Transverse colon (tissue), 4 donors: ENCODE data around the gene UBE2G1. TPM values are rescaled to one million over a fixed set of nuclear protein-coding genes. Genes with fewer than 3 reads are reported as not detected.
A peak's percentile ranks its signal among the peaks of the same experiment; 100 is the strongest.

Source experiments
- DNase-seq: peaks from one replicate; pipeline ENCODE4 v3.0.0-alpha.2; 2019
- H3K27ac ChIP-seq, 4 donors: fragments of 200-600 bp; sonication (generic); 2 replicates each; pipeline ENCODE4 v1.5.1; 2016 to 2018; ENCODE audit warnings: inconsistent platforms in 4 of 4
- H3K27me3 ChIP-seq: fragments of 200-600 bp; sonication (generic); 2 replicates; pipeline ENCODE4 v1.5.1; 2017; ENCODE audit warnings: inconsistent platforms
- H3K36me3 ChIP-seq, 4 donors: fragments of 200-600 bp; sonication (generic); 2 replicates each; pipeline ENCODE4 v1.5.1; 2017 to 2019; ENCODE audit warnings: inconsistent platforms in 4 of 4
- H3K4me1 ChIP-seq, 4 donors: fragments of 200-600 bp; sonication (generic); 2 replicates each; pipeline ENCODE4 v1.5.1; 2017 to 2020; ENCODE audit warnings: inconsistent platforms in 4 of 4
- H3K4me3 ChIP-seq, 4 donors: fragments of 200-600 bp; sonication (generic); 1 replicate in 1 of 4; 2 replicates in 3 of 4; pipeline versions ENCODE4 v1.5.1 to v1.6.1; 2017 to 2019; ENCODE audit warnings: inconsistent platforms in 4 of 4
- H3K9me3 ChIP-seq, 2 donors: fragments of 200-600 bp; sonication (generic); 2 replicates each; pipeline ENCODE4 v1.5.1; 2017 to 2019; ENCODE audit warnings: inconsistent platforms in 2 of 2
- CTCF ChIP-seq, 5 experiments: fragments of 200-600 bp in 3 of 5; fragments of 450-650 bp in 2 of 5; sonication (generic) in 3 of 5; IDR thresholded peaks; 1 replicate in 2 of 5; 2 replicates in 3 of 5; pipeline ENCODE4 v1.5.1; 2016 to 2017; ENCODE audit warnings: antibody characterized with exemption in 5 of 5, inconsistent platforms in 3 of 5, mild to moderate bottlenecking in 2 of 5, moderate library complexity in 1 of 5
- EP300 ChIP-seq: sonication (generic); formaldehyde crosslinking; IDR thresholded peaks from one replicate; pipeline ENCODE4 v1.6.1; 2017; ENCODE audit warnings: antibody characterized with exemption, low read depth
- POLR2A ChIP-seq: fragments of 450-650 bp; IDR thresholded peaks from one replicate; pipeline ENCODE4 v1.6.1; 2016; ENCODE audit warnings: antibody characterized with exemption, mild to moderate bottlenecking, moderate library complexity
- POLR2AphosphoS5 ChIP-seq, 3 donors: sonication (generic); formaldehyde crosslinking; IDR thresholded peaks; one replicate each; pipeline ENCODE4 v1.6.1; 2016; ENCODE audit warnings: antibody characterized with exemption in 3 of 3
- WGBS, 2 donors: methylation state at CpG; one replicate each; pipeline ENCODE4 v1.1.5; 2018; ENCODE audit warnings: low coverage in 1 of 2; 5-methylcytosine and 5-hydroxymethylcytosine counted together
- in situ Hi-C, 4 donors: fragments of 200-750 bp; cut with MboI; loops; one replicate each; pipeline versions ENCODE4 v1.15.0 to v1.15.1; 2017; ENCODE audit warnings: low sequenced_read_pairs in 3 of 4, low pct_ligation_motif_present in 1 of 4, low pct_unique_long_range_greater_than_20kb in 1 of 4
- intact Hi-C: fragments of 100-400 bp; cut with DNase I; formaldehyde crosslinking; loops from one replicate; pipeline ENCODE4 v1.15.1; 2023; ENCODE audit warnings: low total_unique reads
- total RNA-seq, 4 donors: library from RNA; depleted of rRNA; stranded (reverse); fragments of >200 nt; gene quantifications; one replicate each; pipeline ENCODE4 v1.1.0, GENCODE V29; 2016

UBE2G1 gene
- total RNA-seq, 4 donors from 2014 or later = 41.6 to 104 (median 53.0) TPM

- in situ Hi-C loops (no loop called here), intact Hi-C loops (no loop called here)
- TF ChIP-seq CTCF (IDR thresholded peaks at IDR 0.05) = no peak
- TF ChIP-seq POLR2AphosphoS5 (IDR thresholded peaks at IDR 0.05) = no peak
- no peak for TF ChIP-seq EP300
- no peak for TF ChIP-seq POLR2A
- Histone ChIP-seq H3K9me3 (no peaks in the 10 kb centered on the region), H3K27ac (peak overlapping the region in 1 of 4 donors; percentile 1), H3K4me3 (no peak overlapping the region), H3K36me3 (no peaks in the 10 kb centered on the region), H3K4me1 (peaks cover 0 to 8% (median 6%) of the 10 kb centered on the region in 4 donors), H3K27me3 (no peaks in the 10 kb centered on the region)
- DNase-seq = no peak
- 68 to 100% methylated on average over 1 to 7 of the region's 7 CpGs for WGBS, 2 donors
Measured at GRCh38 chr17:4393806-4394205, 27.3 kb upstream of the UBE2G1 start.

GRCh38 chr17:4389079-4389478, 22.6 kb upstream of the UBE2G1 start:
- no peaks in the 10 kb centered on the region for H3K36me3 ChIP-seq
- H3K9me3 ChIP-seq = no peaks in the 10 kb centered on the region
- H3K27me3 ChIP-seq = no peaks in the 10 kb centered on the region
- no peaks in the 10 kb centered on the region for H3K4me1 ChIP-seq
- no peak overlapping the region for H3K27ac ChIP-seq
- intact Hi-C loops (no loop called here), in situ Hi-C loops (no loop called here)
- no peak for DNase-seq
- no peak for TF ChIP-seq POLR2AphosphoS5 (IDR thresholded peaks at IDR 0.05)
- TF ChIP-seq EP300 = no peak
- TF ChIP-seq CTCF (IDR thresholded peaks at IDR 0.05) = no peak
- TF ChIP-seq POLR2A = no peak
- H3K4me3 ChIP-seq = no peak overlapping the region
- 75 to 93% methylated on average over 3 to 8 of the region's 8 CpGs for WGBS, 2 donors

- DNase-seq = no peak
- in situ Hi-C loops = no loop called here
- H3K4me3 ChIP-seq = no peak overlapping the region
- no peaks in the 10 kb centered on the region for H3K4me1 ChIP-seq
- no peak for TF ChIP-seq EP300
- H3K27ac ChIP-seq = no peak overlapping the region
- WGBS, 2 donors = 80 to 87% methylated on average over 4 to 5 of the region's 5 CpGs
- no peaks in the 10 kb centered on the region for H3K9me3 ChIP-seq
- H3K27me3 ChIP-seq = no peaks in the 10 kb centered on the region
- no peaks in the 10 kb centered on the region for H3K36me3 ChIP-seq
- intact Hi-C loops = no loop called here
Measured at GRCh38 chr17:4387137-4387536, 20.7 kb upstream of the UBE2G1 start.

- no peak for TF ChIP-seq POLR2AphosphoS5 (IDR thresholded peaks at IDR 0.05)
- no peak for TF ChIP-seq POLR2A
- no peak for TF ChIP-seq CTCF (IDR thresholded peaks at IDR 0.05)
- TF ChIP-seq EP300 = no peak
- in situ Hi-C loops (no loop called here), intact Hi-C loops (no loop called here)
- no peaks in the 10 kb centered on the region for H3K4me1 ChIP-seq
- H3K36me3 ChIP-seq = no peaks in the 10 kb centered on the region
- no peaks in the 10 kb centered on the region for H3K9me3 ChIP-seq
- H3K4me3 ChIP-seq = no peak overlapping the region
- H3K27ac ChIP-seq = no peak overlapping the region
- no peaks in the 10 kb centered on the region for H3K27me3 ChIP-seq
- 68% methylated on average over 2 of the region's 2 CpGs; no CpG with 5 or more reads in 1 of the 2 donors for WGBS, 2 donors
- no peak for DNase-seq
Measured at GRCh38 chr17:4386406-4386805, 19.9 kb upstream of the UBE2G1 start.
